Lower leg skin (tissue), 3 donors: ENCODE results near the gene DBH.

Experiments
- POLR2A ChIP-seq, 2 donors: fragments of 450-650 bp; IDR thresholded peaks; one replicate each; pipeline ENCODE4 v1.6.1; 2016 to 2017; ENCODE audit warnings: antibody characterized with exemption in 2 of 2, mild to moderate bottlenecking in 1 of 2, moderate library complexity in 1 of 2
- TF ChIP-seq, protein P1 (sequence below), 3 donors: fragments of 450-650 bp; IDR thresholded peaks; one replicate each; pipeline ENCODE4 v1.5.1; 2016; ENCODE audit warnings: antibody characterized with exemption in 3 of 3, mild to moderate bottlenecking in 3 of 3, moderate library complexity in 2 of 3

DNA sequence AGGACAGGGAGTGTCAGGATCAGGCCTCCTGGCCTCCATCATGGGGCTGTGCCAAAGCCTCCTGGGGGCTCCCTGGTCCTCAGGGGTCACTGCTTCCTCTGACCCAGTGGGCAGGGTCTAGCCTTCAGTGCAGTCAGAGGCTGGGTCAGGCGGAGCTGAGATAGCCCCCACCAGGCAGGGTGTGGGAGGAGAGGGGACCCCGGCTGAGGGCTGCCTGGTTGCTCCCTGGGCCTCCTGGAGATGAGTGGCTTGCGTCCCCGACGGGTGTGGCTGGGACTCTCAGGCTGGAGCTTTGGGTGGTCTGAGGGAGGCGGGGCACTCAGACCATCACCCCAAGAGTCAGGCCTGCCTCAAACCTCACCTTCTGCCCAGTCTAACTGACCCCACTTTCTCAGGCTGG is 48.7 kb upstream of the DBH start:
- TF ChIP-seq, protein P1, sequence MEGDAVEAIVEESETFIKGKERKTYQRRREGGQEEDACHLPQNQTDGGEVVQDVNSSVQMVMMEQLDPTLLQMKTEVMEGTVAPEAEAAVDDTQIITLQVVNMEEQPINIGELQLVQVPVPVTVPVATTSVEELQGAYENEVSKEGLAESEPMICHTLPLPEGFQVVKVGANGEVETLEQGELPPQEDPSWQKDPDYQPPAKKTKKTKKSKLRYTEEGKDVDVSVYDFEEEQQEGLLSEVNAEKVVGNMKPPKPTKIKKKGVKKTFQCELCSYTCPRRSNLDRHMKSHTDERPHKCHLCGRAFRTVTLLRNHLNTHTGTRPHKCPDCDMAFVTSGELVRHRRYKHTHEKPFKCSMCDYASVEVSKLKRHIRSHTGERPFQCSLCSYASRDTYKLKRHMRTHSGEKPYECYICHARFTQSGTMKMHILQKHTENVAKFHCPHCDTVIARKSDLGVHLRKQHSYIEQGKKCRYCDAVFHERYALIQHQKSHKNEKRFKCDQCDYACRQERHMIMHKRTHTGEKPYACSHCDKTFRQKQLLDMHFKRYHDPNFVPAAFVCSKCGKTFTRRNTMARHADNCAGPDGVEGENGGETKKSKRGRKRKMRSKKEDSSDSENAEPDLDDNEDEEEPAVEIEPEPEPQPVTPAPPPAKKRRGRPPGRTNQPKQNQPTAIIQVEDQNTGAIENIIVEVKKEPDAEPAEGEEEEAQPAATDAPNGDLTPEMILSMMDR (IDR thresholded peaks at IDR 0.05): no peak
- TF ChIP-seq POLR2A (IDR thresholded peaks at IDR 0.05): no peak
